GM18498 (cell line): ENCODE measurements around the gene UGT1A10.

Experiments
- ATAC-seq: cut with Tn5 transposase; IDR thresholded peaks from one replicate; pipeline ENCODE4 v1.9.1; 2021; ENCODE audit warnings: mild to moderate bottlenecking, moderate library complexity; ENCODE audit not compliant: unreplicated experiment

UGT1A10 gene

DNA sequence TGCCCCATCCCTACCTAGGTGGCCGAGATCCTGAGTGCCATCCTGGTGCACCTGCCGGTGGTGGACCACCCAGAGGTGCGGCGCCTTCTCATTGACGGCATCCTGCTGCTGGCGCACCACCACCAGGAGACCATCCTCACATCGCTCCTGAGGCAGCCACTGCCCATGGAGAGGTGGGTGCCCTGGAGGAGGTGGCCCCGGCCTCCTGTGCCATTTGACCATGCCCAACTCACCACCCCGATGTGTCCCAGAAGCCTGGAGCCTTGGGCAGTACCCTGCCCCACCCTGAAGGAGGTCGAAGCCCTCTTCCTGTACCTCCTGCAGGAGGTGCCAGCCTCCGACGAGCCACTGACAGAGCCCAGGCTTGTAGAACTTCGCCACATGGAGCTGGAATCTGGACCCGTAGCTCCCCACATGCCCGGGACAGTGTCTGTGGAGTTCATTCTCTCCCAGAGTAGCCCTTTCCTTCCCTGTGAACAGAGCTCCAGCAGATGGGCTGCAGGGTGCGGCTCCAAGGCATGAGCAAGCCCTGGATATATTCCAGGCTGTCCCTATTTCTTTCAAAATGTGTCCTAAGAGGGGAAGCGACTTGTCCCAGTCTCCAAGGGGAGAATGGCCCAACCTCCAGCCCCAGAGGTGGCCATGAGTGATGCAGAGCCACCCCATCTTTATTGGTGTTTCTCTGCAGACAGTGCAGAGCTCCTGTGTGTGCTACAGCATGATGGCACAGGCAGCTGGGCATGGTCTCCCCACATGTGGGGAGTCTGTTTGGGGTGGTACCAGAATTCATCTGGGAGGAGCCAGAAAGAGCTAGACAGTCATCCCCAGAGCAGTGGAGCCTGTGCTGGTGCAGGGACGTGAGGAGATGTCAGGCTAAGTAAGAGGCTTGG is 183.9 kb downstream of the UGT1A10 start:
- no peak for ATAC-seq

DNA sequence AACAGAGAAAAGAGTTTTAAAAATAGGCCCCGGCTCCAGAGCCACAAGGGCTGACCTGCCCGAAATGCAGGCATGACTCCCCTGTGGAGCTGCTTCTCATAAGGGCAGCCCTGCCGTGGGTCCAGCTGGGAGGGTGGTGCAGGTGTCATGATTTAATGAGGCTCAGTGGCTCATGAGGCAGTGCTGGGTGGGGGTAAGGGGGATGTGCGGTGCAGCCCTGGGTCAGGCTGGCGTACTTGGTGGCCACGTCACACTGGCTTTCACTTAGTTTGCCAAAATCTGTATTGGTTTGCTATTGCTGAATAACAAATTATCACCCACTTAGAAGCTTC is 184.5 kb downstream of the UGT1A10 start:
- ATAC-seq: no peak

DNA sequence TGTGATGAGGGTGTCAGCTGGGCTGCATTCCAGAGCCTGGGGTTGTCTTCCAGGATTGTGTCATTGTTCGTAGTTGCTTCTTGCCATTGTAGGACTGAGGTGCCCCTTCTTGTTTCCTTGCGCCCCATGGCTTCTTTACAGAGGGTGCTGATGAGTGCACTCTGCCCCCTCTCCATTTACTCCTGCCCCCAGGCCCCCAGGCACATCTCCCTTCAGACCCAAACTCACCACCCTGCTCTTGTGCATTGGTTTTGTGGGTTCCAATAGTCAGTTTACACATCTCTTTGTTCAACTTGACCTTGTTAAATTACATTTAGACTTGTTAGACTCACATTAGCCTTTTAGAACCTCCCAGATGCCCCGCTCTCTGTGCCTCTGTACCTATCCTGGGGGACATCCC is 184.9 kb downstream of the UGT1A10 start:
- no peak for ATAC-seq

DNA sequence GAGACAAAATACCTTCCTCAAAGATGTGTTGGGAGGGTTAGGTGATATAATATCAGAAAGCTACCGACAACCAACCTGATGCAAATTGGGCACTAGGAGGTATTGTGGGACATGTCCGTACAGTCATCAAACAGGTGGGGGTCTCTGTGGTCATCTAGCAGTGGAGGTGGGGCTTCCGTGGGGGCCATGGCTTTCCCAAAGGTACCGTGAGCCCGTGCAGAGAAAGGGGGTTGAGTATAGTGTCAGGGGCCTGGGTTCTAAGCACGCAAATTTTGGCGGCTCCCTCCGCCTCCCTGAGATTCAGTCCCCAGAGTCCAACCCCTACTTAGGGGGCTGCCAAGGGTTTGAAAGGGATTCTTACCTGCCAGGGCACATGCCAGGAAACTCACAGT is 185.5 kb downstream of the UGT1A10 start:
- ATAC-seq: no peak

DNA sequence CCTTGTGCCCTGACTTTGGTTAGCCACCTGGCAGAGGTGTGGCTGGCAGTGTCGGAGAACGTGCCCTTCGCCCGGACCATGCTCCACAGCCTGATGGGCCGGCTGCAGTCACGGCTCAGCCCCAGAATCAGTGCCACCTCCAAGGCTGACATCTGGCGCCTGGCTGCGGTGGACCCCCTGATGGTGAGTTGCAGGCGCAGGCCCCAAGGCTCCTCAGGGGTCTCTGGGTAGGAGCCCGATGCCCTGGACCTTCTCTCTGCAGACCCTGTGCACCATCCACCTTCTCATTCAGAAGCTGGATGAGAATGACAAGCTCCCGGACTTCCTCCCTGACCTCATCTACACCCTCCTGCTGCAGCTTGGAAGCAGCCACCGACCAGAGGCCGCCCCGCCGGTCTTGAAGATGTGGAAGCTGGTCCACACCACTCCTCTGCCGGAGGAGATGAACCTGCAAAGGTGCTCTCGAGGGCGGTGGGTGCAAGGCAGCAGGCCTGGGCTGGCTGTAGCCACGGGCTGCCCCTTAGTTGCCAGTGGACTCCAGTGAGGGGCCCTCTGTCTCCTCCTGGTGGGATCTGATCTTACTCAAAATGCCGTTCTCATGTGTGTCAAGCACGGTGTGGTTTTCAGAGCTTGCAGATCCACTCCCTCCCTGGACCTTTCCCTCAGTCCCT is 186.0 kb downstream of the UGT1A10 start:
- ATAC-seq: no peak
